ENCODE measurements around the gene OR2B2.

The OR2B2 gene

GRCh38 chr6:27867945-27868300 lies 44.3 kb downstream of the OR2B2 start:
- peak; percentile 14 for DNase-seq (ENCODE audit: low read depth, low spot score)

GRCh38 chr6:27867051-27867944 lies 44.9 kb downstream of the OR2B2 start:
- DNase-seq (ENCODE audit: low read depth, low spot score) = peak; percentile 86

GRCh38 chr6:27866357-27867050 lies 45.7 kb downstream of the OR2B2 start:
- peak; percentile 71 for DNase-seq (ENCODE audit: low read depth, low spot score)

- DNase-seq (ENCODE audit: low read depth, low spot score) = no peak
Observed at GRCh38 chr6:27865850-27866356, 46.3 kb downstream of the OR2B2 start.

- peak; percentile 97 for DNase-seq (ENCODE audit: low read depth, low spot score)
Observed at GRCh38 chr6:27864906-27865849, 47.0 kb downstream of the OR2B2 start.

- DNase-seq (ENCODE audit: low read depth, low spot score) = peak; percentile 37
Observed at GRCh38 chr6:27863962-27864905, 48.0 kb downstream of the OR2B2 start.

GRCh38 chr6:27862396-27863066 lies 49.7 kb downstream of the OR2B2 start:
- no peak for DNase-seq (ENCODE audit: low read depth, low spot score)

GRCh38 chr6:27861861-27862260 lies 50.3 kb downstream of the OR2B2 start:
- no peak for DNase-seq (ENCODE audit: low read depth, low spot score)

GRCh38 chr6:27861276-27861840 lies 50.8 kb downstream of the OR2B2 start:
- DNase-seq (ENCODE audit: low read depth, low spot score) = no peak

Data from astrocyte of the hippocampus (primary cell).